Naive B cell (primary cell): ENCODE data around the gene FBN2. TPM values are rescaled to one million over a fixed set of nuclear protein-coding genes. Genes with fewer than 3 reads are reported as not detected.

Source experiments
- ATAC-seq, 2 donors: fragments of 150-1000 bp; cut with Tn5 transposase; 2 replicates each; pipeline ENCODE4 v1.10.0; 2021; ENCODE audit warnings: low read depth in 2 of 2, mild to moderate bottlenecking in 2 of 2, moderate library complexity in 2 of 2
- DNase-seq: peaks from one replicate; pipeline ENCODE4 v3.0.0; 2022
- H3K27ac Mint-ChIP-seq, 6 donors: one replicate each; pipeline ENCODE4 v1.8.0; 2020 to 2022; ENCODE audit warnings: mild to moderate bottlenecking in 6 of 6, mixed read lengths in 6 of 6, moderate library complexity in 5 of 6, inconsistent platforms in 2 of 6
- H3K27me3 Mint-ChIP-seq, 3 donors: one replicate each; pipeline ENCODE4 v1.8.0; 2021 to 2022; ENCODE audit warnings: mixed read lengths in 3 of 3, mild to moderate bottlenecking in 1 of 3
- H3K36me3 Mint-ChIP-seq, 2 donors: one replicate each; pipeline ENCODE4 v1.8.0; 2020 to 2022; ENCODE audit warnings: mixed read lengths in 2 of 2, inconsistent platforms in 1 of 2, mild to moderate bottlenecking in 1 of 2
- H3K4me1 Mint-ChIP-seq, 3 donors: one replicate each; pipeline ENCODE4 v1.8.0; 2020 to 2022; ENCODE audit warnings: mixed read lengths in 3 of 3, inconsistent platforms in 1 of 3, mild to moderate bottlenecking in 1 of 3, moderate library complexity in 1 of 3
- H3K4me3 Mint-ChIP-seq, 8 donors: one replicate each; pipeline ENCODE4 v1.8.0; 2020 to 2022; ENCODE audit warnings: mild to moderate bottlenecking in 8 of 8, mixed read lengths in 8 of 8, moderate library complexity in 8 of 8, inconsistent platforms in 2 of 8
- H3K9me3 Mint-ChIP-seq, 7 donors: one replicate each; pipeline ENCODE4 v1.8.0; 2020 to 2022; ENCODE audit warnings: mixed read lengths in 7 of 7, mild to moderate bottlenecking in 5 of 7, inconsistent platforms in 2 of 7, moderate library complexity in 1 of 7
- polyA plus RNA-seq, 6 donors: library from polyadenylated mRNA; unstranded; fragments of 300-500 nt; fragmentation: Illumina TruSeq; gene quantifications; one replicate each; pipeline ENCODE4 v1.2.3, GENCODE V29; 2021; ENCODE audit warnings: low read depth in 6 of 6

FBN2 gene
- polyA plus RNA-seq, 6 donors from 2014 or later, result 0.13 TPM; not detected in 5

DNA sequence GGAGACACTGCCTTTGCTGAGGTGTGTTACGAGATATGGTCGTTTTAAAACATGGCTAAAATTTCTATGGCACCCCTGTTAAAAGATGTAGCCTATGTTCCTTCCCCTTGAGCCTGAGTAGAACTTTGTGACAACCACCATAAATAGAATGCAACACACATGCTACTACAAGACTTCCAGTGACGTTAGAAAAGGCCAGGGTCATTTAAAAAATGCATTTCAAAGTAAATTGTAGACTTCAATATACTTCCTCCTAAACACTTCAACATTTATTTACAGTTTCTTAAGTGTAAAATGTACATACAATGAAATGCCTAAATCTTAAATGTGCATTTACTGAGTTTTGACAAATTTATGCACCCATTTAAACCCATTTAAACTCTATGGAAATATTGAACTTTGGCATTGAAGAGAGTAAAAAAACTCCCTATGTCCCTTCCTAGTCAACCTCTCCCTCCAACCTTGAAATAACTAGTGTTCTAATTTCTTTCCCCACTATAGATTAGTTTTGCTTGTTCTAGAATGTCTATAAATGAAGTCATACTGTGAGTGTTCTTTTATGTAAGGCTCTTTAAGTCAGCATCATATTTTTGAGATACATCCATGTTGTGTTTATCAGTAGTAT, 294.0 kb downstream of the FBN2 start:
- ATAC-seq (no peak), DNase-seq (no peak)
- Mint-ChIP-seq H3K36me3 (no peaks in the 10 kb centered on the region), H3K4me3 (no peak overlapping the region), H3K4me1 (no peaks in the 10 kb centered on the region), H3K27me3 (peaks cover 4 to 6% (median 4%) of the 10 kb centered on the region in 3 donors), H3K27ac (no peak overlapping the region), H3K9me3 (peaks cover 0 to 12% (median 0%) of the 10 kb centered on the region in 7 donors)

DNA sequence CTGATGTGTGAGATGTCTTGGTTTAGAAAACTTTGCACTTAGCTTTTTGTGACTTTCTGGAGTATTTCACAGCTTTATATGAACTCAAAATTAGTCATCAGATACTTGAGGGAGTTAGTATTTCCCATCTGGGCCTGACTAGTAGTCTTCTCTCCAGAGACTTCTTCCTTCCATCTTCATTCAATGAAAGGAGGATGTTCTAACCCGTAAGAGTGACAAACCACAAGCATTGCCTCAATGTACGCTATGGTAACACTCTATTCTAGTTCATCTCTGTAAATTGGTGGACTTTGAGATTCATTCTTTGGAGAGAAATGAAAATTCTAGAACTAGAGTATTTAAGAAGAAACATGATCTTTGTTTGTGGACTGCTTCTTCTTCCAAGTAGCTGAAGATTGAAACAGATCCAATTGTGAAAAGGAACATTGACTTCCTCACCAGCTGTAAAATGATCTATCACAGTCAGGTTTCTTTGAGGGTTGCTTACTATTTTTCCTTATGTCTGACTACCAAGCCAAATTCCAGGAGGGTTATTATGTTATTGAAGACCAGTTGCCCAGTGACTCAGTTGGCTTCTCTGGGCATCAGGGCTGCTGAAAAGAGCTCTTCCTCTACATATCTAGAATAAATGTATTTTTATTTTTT, 296.9 kb downstream of the FBN2 start:
- DNase-seq (no peak), ATAC-seq (no peak)
- Mint-ChIP-seq H3K36me3 (no peaks in the 10 kb centered on the region), H3K9me3 (peaks cover 0 to 14% (median 2%) of the 10 kb centered on the region in 7 donors), H3K4me1 (no peaks in the 10 kb centered on the region), H3K27me3 (peaks cover 6 to 10% (median 9%) of the 10 kb centered on the region in 3 donors), H3K4me3 (no peak overlapping the region), H3K27ac (no peak overlapping the region)

DNA sequence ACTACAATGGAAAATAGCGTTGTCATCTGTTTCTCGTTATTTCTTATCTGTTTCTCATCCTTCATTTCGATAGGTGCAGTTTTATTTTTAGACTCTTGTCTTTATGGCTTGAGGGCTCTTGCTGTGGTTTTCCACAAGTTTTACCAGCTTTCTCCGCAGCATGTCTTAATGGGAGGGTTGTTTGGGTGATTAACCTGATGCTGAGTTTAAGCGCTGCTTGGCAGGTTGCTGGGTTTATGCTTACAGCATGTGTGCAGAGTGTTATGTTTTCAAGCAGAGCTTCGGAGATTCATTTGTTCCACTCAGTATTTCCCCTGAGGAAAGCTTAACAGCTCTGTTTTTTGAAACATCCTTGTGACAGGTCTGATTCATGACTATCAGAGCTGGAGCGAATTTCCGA, 300.5 kb downstream of the FBN2 start:
- DNase-seq (no peak), ATAC-seq (no peak)
- no peak overlapping the region for H3K27ac Mint-ChIP-seq
- H3K9me3 Mint-ChIP-seq, result peaks cover 0 to 9% (median 0%) of the 10 kb centered on the region in 7 donors
- no peaks in the 10 kb centered on the region for H3K4me1 Mint-ChIP-seq
- H3K4me3 Mint-ChIP-seq, result no peak overlapping the region
- no peaks in the 10 kb centered on the region for H3K36me3 Mint-ChIP-seq
- peaks cover 7 to 19% (median 12%) of the 10 kb centered on the region in 3 donors for H3K27me3 Mint-ChIP-seq

DNA sequence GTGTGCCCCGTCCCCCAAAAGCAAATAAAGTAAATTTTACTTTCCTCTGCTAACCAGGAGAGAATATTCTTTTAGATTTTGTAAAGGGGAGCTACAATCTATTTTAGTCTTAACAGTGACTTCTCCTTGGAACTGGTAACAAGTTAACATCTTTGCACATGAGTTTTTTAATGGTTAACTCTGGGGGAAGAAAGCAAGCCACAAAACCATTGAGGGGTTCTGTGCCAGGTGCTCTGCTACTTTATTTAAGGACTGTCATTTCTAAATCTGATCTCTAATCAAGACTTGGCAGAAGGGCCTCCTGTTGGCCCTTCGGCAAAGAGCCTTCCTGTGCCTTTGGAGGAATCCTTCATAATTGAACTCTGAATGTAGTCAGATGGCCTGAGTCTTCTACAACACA, 301.0 kb downstream of the FBN2 start:
- H3K4me3 Mint-ChIP-seq, result no peak overlapping the region
- DNase-seq, result no peak
- no peaks in the 10 kb centered on the region for H3K4me1 Mint-ChIP-seq
- H3K9me3 Mint-ChIP-seq, result peaks cover 0 to 9% (median 0%) of the 10 kb centered on the region in 7 donors
- H3K27ac Mint-ChIP-seq, result no peak overlapping the region
- H3K36me3 Mint-ChIP-seq, result no peaks in the 10 kb centered on the region
- H3K27me3 Mint-ChIP-seq, result peaks cover 7 to 20% (median 12%) of the 10 kb centered on the region in 3 donors
- ATAC-seq, result no peak

DNA sequence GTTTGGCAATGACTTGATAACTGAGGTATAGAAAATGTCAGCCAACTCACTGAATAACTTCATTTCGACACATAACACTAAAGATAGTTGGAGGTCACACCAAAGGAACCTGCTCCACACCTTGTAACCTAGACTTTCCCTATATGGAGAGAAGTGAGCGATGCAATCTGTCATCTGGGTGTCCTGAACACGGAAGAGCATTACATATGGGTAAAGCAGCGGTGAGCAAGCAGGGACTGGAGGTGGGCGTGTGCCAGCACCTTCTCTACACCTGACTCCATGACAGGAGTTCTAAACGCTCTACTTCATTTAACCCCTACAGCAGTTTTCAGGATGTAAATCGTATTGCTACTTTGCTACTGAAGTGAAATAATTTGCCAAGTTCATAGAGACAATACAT, 301.7 kb downstream of the FBN2 start:
- Mint-ChIP-seq H3K27ac (no peak overlapping the region), H3K27me3 (peaks cover 7 to 26% (median 12%) of the 10 kb centered on the region in 3 donors), H3K4me3 (no peak overlapping the region), H3K9me3 (peaks cover 0 to 9% (median 3%) of the 10 kb centered on the region in 7 donors), H3K4me1 (no peaks in the 10 kb centered on the region), H3K36me3 (no peaks in the 10 kb centered on the region)
- ATAC-seq, result no peak
- no peak for DNase-seq

DNA sequence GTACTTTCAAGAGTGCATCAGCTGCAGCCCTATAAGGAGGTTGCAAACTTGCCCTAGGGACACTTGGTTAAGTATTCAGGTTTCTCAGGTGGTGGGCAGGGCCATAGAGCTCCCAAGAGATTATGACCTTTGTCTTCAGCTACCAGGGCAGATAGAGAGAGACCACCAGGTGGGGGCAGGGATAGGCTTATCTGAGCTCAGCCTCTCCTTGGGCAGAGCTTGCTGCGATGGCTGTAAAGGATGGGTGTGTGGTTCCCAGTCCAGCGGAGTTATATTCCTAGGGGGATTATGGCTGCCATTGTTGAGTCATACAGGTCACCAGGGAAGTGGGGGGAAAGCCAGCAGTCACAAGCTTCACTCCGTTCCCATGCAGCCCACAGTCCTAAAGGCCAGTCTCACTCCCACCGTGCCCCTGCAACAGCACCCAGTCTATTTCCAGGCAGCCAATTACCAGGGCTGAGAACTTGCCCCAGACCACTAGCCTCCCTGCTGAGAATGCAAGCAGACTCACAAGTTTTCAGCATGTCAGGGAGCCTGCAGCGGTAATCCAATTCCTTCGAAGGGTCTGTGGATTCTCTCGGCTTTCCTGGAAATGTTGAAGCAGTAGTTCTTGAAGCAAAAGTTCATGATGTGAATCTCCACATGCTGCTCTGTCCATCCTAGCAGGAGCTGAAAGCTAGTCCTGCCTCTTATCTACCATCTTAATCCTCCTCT, 303.0 kb downstream of the FBN2 start:
- no peak overlapping the region for H3K27ac Mint-ChIP-seq
- no peaks in the 10 kb centered on the region for H3K36me3 Mint-ChIP-seq
- H3K9me3 Mint-ChIP-seq, result peaks cover 0 to 8% (median 6%) of the 10 kb centered on the region in 7 donors
- H3K27me3 Mint-ChIP-seq, result peaks cover 7 to 26% (median 11%) of the 10 kb centered on the region in 3 donors
- no peaks in the 10 kb centered on the region for H3K4me1 Mint-ChIP-seq
- DNase-seq (no peak), ATAC-seq (no peak)
- H3K4me3 Mint-ChIP-seq, result no peak overlapping the region

DNA sequence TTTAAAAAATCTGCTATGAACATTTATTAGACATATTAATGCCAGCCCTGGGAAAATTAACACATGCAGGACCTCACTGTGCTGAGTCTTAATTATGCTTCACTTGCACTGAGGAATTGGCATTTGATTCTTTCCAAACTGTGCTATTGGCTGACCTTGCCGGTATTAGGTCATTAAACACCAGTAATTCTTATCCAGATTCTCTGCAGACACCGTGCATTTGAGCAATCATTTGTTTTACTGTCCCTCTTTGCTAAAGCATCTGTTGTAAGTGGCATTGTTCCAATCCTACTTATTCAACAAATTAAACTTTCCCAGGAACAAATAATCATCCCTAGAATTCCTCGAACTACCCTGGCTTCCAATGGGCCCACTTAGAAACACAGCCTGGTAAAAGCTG, 309.5 kb downstream of the FBN2 start:
- DNase-seq (no peak), ATAC-seq (no peak)
- Mint-ChIP-seq H3K27ac (no peak overlapping the region), H3K27me3 (peaks cover 0 to 15% (median 0%) of the 10 kb centered on the region in 3 donors), H3K4me3 (no peak overlapping the region), H3K4me1 (no peaks in the 10 kb centered on the region), H3K36me3 (no peaks in the 10 kb centered on the region), H3K9me3 (peaks cover 0 to 6% (median 0%) of the 10 kb centered on the region in 7 donors)

DNA sequence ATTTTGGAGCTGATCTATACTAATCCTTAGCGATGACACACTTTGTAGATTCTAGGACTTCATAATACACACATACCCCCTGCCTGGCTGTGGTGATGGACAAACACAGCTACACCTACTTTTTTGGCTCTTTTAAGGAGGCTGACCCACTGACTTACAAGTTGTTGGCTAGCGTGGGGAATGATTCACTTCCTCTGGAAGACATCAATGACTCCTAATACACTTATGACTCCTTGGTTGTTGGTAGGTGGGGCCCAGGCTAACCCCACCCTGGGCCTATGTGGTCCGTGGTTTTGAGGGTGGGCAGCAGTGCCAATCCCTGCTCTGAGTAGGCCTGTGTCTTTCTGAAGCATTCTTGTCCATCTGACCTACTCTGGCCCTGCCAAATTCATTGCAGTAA, 310.0 kb downstream of the FBN2 start:
- H3K36me3 Mint-ChIP-seq, result no peaks in the 10 kb centered on the region
- peaks cover 0 to 6% (median 0%) of the 10 kb centered on the region in 7 donors for H3K9me3 Mint-ChIP-seq
- H3K4me3 Mint-ChIP-seq, result no peak overlapping the region
- no peak for DNase-seq
- no peak overlapping the region for H3K27ac Mint-ChIP-seq
- ATAC-seq, result no peak
- peaks cover 0 to 19% (median 0%) of the 10 kb centered on the region in 3 donors for H3K27me3 Mint-ChIP-seq
- no peaks in the 10 kb centered on the region for H3K4me1 Mint-ChIP-seq

DNA sequence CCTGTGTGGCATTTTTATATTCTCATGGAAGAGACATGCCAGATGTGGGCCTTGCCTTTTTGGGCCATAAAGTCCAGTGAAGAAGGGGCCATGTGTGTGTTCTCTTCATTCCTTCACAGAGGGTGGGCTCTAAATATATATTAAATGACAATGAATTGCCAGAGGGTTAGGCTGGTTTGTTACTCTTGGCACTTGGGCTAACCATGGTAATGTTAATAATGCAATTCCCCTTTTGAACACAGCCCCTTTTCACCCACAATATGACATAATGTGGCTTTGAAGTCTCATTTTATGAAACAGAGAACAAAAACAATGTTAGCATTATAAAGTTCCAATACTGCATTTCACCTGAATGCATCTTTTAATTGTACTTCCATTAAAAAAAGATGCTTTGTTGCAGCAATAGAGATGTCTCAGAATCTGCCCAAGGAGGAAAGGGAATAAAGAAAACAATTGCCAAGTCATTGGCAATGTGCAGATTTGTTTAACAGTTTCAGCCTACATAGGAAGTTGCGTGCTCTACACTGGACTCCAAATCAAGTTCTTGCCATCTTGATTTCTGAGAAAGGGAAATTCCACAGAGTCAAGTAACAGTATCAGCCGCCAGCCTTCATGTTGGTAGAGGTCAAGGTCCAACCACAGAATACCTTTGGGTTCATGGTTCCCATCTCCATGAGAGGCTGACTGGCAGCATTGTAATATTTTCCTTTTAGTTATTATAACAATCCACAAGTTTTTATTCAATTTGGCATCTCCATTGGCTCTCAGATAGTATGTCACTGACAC, 312.6 kb downstream of the FBN2 start:
- Mint-ChIP-seq H3K9me3 (peaks cover 0 to 4% (median 0%) of the 10 kb centered on the region in 7 donors), H3K4me3 (no peak overlapping the region), H3K27me3 (peaks cover 0 to 16% (median 3%) of the 10 kb centered on the region in 3 donors), H3K27ac (no peak overlapping the region), H3K4me1 (no peaks in the 10 kb centered on the region), H3K36me3 (no peaks in the 10 kb centered on the region)
- no peak for ATAC-seq
- no peak for DNase-seq

DNA sequence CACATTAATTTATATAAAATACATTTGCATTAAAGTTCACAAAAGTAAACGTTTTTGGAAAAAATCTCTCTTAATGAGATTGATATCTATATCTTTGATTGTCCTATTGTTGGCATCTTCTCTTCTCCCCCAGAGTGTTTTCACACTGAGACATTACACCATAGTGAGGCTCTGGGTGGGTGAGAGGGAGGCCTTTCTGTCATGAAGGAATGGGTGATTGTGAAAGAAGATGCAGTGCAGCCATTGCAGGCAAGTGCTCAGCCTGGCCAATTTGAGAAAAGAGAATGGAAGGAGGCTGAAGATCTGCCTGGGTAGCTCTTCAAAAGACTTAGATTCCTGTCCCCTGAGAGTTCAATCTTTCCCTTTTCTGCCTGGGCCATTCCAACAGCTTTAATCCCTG, 313.7 kb downstream of the FBN2 start:
- Mint-ChIP-seq H3K27me3 (peaks cover 0 to 20% (median 3%) of the 10 kb centered on the region in 3 donors), H3K9me3 (peaks cover 0 to 2% (median 0%) of the 10 kb centered on the region in 7 donors), H3K4me1 (no peaks in the 10 kb centered on the region), H3K36me3 (no peaks in the 10 kb centered on the region), H3K4me3 (no peak overlapping the region), H3K27ac (no peak overlapping the region)
- ATAC-seq, result no peak
- DNase-seq, result no peak

DNA sequence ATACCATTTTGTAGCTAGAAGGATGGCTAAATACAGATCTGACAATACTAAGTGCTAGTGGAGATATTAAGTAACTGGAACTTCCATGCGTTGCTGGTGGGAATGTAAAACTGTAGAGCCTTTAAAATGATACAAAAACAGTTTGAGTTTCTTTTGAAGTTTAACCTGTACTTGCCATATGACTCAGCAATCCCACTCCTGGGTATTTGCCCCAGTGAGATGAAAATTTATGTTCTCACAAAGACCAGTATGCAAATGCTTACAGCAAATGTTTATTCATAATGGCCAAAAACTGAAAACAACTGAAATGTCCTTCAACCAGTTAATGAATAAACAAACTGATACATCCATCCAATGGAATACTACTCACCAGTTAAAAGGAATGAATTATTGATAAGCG, 317.2 kb downstream of the FBN2 start:
- Mint-ChIP-seq H3K9me3 (peaks cover 0 to 2% (median 0%) of the 10 kb centered on the region in 7 donors), H3K36me3 (no peaks in the 10 kb centered on the region), H3K4me3 (no peak overlapping the region), H3K27me3 (peaks cover 0 to 24% (median 3%) of the 10 kb centered on the region in 3 donors), H3K4me1 (no peaks in the 10 kb centered on the region), H3K27ac (no peak overlapping the region)
- ATAC-seq, result no peak
- DNase-seq, result no peak

DNA sequence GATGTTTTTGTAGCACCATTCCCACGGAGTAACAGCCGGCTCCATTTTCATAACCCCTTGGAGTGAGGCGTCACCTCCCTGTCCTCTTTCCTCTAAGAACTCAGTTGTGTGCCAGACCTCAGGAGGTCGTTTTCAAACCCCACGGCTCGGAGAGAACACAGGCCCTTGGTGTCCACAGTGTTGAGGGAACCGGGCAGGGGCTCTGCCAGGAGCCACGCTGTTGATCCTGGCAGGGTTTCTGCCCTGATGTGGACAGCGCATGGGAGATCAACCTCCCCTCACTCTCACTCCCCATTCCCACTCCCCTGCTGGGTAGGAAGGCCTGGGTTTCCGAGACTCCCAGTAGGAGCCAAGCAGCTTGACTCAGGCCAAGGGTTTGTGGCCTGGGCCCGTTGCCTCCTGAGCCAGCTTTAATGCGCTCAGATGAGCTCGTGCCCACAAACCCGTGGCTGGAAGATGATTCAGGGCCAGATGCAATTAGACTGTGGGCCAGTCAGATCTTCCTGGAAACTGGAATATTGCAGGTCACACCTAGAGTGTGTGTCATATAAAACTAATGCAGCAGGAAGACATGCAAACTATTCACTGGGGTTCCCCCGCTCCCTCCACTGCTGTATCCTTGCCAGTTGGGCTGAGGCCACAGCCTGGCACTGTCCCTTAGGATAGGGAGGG, 321.0 kb downstream of the FBN2 start:
- H3K4me3 Mint-ChIP-seq, result no peak overlapping the region
- H3K27me3 Mint-ChIP-seq, result peaks cover 0 to 9% (median 0%) of the 10 kb centered on the region in 3 donors
- no peak for DNase-seq
- ATAC-seq, result no peak
- peaks cover 0 to 2% (median 0%) of the 10 kb centered on the region in 3 donors for H3K4me1 Mint-ChIP-seq
- H3K27ac Mint-ChIP-seq, result no peak overlapping the region
- no peaks in the 10 kb centered on the region for H3K36me3 Mint-ChIP-seq
- peaks cover 0 to 2% (median 0%) of the 10 kb centered on the region in 7 donors for H3K9me3 Mint-ChIP-seq

DNA sequence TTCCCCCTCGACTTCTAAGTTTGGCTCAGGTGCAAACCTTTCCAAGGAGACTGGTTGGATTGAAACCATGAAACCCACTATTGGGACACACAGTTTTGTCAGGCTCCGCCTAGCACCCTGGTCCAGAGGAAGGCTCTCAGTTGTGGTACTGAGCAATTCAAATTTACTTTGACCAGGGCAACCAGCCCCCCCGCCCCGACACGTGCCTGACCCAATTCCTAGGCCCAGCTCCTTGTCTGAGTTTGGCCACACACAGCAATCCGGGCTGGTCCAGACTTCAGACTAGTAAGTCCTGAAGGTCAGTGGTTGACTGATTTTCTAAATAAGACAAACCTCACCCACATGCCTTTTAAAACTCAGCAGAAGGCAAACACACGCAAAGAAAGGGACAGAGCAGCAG, 321.8 kb downstream of the FBN2 start:
- Mint-ChIP-seq H3K27ac (peak overlapping the region in 1 of 6 donors; percentile 64), H3K36me3 (no peaks in the 10 kb centered on the region), H3K27me3 (peaks cover 0 to 9% (median 0%) of the 10 kb centered on the region in 3 donors), H3K4me1 (peaks cover 0 to 2% (median 0%) of the 10 kb centered on the region in 3 donors), H3K4me3 (no peak overlapping the region), H3K9me3 (peaks cover 0 to 2% (median 0%) of the 10 kb centered on the region in 7 donors)
- no peak for ATAC-seq
- DNase-seq, result no peak
